Ecto neural progenitor cell (in vitro differentiated cells): ENCODE data around the gene PHOSPHO1.
A peak's percentile ranks its signal among the peaks of the same experiment; 100 is the strongest.

Experiments used
- DNase-seq: peaks from one replicate; pipeline ENCODE4 v3.0.0-alpha.2; 2018; ENCODE audit warnings: low spot score

The PHOSPHO1 gene

DNA sequence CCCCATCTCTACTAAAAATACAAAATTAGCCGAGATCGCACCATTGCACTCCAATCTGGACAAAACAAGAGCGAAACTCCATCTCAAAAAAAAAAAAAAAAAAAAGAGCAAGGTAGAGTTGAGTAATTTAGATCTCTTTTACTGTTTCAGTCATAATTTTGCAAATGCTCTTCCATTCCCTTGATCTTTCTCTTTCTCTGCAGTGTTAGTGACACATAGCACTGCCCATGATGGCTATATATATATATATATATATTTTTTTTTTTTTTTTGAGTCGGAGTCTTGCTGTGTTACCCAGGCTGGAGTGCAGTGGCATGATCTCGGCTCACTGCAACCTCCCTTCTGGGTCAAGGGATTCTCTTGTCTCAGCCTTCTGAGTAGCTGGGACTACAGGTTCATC, 12.2 kb upstream of the PHOSPHO1 start:
- no peak for DNase-seq

DNA sequence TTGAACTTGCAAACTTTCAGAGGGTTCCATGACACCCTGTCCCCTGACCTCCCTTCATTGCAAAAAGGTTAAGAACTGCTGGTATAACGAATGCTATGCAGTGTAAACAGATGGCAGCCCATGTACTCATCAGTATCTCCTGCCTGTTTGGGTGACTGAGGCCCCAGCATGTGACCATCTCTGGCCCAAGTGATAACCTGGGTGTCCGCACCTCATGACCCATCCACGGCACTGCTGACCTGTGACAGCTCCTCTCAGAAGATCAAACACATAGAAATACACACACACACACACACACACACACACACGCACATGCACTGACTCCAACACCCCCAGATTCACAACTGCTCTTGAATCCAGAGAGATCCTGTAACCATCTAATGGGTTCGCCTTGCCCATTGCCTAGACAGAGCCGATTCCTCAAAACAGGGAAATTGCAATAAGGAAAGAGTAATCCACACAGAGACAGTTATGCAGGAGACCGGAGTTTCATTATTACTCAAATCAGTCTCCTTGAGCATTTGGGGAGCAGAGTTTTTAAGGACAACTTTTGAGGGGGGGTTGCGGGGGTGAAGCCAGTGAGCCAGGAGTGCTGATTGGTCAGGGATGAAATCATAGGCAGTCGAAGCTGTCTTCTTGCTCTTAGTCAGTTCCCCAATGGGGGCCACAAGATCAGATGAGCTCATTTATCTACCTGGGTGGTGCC, 11.3 kb upstream of the PHOSPHO1 start:
- no peak for DNase-seq

DNA sequence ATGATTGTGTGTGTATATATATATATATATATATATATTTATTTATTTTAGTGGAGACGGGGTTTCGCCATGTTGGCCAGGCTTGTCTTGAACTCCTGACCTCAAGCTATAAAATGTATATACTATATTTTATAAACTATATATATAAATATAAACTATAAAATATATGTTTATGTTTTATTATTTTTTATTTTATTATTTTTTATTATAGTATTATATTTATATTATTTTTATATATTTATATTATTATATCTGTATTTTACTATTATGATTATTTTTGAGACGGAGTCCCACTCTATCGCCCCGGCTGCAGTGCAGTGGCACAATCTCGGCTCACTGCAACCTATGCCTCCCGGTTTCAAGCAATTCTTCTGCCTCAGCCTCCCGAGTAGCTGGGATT, 10.5 kb upstream of the PHOSPHO1 start:
- DNase-seq: no peak

DNA sequence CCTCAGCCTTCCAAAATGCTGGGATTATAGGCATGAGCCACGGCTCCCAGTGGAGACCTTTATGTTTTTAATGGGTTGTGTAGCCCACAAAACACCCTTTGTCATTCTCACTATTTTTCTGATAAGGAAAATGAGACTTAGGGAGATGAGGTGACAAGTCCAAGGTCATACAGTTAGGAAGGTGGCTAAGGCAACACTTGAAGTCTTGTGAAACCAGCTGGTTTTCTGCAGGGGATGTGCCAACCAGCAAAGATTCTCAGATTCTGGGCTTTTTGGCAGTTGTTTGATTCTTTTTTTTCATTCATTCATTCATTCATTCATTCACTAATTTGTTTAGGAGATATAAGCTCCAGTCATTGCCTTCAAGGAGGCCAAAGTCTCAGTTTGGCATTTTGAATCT, 10.0 kb upstream of the PHOSPHO1 start:
- DNase-seq: no peak

DNA sequence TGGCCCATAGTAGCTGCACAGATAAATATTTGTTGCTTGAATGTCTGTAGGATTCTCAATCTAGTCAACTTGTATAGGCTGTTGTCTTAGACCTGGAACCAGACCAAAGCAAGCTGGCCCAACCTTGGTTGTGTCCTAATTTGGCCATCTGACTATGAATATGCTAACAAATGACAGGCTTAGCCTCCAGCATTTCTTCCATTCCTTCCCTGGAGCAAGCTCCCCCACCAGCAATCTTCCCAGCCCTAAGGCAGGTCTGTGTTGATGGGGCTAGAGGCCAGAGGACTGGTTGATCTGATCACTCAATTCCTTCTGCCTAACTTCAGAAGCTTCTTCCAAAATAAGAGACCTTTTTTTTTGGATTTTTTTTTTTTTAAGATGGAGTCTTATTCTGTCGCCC, 9.4 kb upstream of the PHOSPHO1 start:
- DNase-seq: no peak

DNA sequence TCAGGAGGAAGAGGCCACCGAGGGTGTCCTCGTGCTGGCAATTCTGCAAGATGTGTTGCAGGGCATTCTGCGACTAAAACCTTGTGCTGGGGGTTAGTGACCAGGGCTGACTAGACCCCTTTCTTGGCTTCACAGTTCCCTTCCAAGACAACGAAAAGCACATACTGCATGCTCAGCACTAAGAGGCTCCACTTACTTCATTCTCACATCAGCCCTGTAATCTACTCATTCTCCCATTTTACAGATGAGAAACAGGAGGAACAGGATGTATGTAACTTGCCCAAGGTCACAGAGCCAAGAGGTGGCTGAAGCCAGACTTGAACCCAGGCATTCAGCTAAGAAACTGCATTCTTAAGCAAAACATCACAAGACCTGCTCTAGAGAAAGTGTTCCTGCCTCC, 5.3 kb upstream of the PHOSPHO1 start:
- DNase-seq: no peak

DNA sequence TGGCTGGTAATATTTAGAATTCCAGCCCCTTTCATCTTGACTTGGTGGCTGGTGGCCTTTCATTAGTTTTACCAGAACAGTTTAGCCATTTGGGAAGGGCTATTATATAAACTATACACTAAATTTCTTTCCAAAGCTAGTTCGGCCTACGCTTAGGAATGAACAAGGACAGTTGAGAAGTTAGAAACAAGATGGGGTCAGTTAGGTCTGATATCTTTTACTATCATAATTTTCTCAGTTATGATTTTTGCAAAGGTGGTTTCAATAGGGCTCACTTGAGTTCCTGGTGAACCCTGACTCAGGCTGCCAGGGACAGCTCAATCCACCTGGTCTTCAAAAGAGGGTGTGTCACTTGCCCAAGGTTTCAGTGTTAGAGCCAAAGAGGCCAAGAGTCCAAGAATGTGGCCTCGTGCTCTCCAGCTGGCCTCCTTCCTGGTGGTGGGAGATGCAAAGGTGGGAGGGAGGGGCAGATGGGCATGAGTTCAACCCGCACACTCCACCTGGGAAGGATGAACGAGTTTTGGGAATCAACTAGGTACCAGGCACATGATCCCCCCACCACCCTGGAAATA, 4.0 kb upstream of the PHOSPHO1 start:
- no peak for DNase-seq

DNA sequence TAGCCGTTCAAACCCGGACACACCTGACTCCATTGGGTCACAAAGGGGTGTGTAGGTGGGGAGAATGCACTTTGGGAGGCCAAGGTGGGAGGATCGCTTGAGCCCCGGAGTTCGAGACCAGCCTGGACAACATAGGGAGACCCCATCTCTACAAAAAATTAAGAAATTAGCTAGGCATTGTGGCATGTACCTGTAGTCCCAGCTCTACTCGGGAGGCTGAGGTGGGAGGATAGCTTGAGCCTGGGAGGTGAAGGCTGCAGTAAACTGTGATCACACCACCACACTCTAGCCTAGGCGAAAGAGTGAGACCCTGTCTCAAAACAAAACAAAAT, 942 bp upstream of the PHOSPHO1 start:
- DNase-seq: no peak

DNA sequence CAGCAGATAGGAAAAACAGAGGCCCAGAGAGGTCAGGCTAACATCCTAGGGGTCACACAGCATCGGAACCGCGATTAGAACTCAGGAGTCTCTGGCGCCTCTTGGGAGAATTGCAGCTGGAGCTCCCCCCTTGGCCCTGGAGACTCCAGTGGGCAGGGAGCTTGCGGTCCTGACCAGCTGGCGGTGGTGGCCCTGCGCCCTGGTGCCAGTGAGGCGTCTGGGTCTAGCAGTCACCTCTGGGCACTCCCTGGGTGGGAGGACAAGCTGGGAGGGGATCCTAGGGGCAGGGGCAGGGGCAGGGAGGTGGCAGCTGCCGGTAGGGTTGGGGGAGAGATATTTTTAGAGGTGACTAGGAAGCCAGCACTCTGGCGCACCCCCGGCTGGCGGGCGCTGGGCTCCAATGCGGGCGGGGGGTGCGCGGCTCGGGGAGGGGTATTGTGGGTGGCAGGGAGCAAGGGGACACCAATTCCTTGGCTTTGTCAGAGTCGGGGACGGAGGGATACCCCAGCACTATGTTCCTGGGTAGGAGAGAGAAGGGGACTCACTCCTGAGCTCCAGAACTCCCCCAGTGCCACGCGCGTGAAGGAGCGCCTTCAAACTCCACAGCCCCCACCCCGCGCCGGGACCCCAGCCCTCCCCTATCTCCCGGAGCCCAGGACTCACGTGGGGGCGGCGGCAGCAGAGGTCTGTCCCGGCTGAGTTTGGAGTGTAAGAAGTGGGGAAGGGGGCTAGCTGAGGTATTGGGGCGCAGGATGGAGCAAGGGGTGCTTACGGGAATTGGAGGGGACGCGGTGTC, 584 bp downstream of the PHOSPHO1 start:
- DNase-seq: no peak

DNA sequence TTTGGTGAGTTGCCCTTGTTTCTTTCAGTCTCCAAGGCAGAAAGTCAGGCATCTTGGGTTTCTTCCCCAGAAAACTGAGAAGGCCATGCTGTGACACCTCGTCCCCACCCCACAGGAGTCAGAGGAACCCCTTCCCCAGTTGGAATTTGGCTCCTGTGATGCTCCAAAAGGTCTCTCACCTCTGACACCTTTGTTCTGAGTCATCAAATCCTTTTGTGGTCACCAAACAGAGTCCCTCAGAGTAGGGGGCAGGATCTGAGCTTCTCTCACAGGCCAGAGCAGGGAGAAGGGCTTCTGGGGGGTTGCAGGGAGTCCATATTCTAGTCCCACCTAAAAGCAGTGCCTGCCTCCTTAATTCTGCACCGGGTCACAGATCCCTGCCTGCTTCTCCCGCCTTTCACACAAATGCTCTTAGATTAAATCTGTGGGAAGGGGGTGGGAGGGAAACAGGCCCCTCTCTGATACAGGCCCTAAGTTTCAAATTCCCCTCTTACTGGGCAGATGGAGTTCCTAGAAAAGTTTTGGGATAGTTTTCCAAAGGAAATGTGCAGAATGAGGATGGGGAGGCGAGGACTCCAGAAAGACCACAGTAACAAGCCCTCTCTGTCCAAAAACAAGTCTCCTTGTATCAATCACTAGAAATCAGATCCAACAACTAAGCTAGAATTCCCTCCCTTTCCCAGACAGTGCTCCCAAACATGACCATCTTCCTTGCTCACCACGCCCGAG, 1.3 kb downstream of the PHOSPHO1 start:
- DNase-seq: no peak

DNA sequence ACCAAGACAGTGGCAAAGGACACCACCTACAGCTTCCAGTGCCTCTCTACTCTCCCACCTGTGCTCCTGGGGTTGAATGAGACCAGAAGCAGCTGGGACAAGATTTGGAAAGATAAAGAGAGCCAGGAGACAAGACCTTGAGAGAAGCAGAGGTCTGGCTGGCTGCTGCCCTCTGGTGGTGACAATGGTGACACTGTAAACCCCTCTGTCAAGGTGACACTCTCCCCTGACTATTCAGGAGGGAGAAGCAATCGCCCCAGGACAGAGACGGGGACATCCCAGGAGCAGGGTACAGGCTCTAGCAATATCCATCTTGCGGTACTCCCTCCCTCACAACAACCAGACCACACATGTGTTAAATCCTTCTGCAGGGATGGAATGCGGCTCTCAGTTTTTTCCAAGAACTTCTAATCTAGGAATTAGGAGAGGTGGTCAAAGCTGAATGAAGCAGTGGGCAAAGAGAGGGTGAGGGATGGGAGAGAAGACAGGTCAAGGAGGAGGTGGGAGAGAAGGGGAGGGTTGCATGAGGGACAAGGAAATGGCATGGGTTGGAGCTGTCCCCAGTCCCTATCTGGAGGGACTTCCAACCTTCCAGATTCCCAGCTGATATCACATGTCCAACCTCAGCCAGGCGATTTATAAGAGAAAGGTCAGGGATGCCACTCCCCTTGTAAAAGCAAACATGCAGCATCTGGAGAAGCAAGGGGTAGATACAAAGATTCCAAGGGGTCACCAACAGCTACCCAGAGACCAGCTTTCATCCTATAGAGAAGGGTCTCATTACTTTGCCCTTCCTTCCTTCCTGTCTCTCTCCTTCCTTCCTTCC, 2.9 kb downstream of the PHOSPHO1 start:
- DNase-seq: peak; percentile 84

DNA sequence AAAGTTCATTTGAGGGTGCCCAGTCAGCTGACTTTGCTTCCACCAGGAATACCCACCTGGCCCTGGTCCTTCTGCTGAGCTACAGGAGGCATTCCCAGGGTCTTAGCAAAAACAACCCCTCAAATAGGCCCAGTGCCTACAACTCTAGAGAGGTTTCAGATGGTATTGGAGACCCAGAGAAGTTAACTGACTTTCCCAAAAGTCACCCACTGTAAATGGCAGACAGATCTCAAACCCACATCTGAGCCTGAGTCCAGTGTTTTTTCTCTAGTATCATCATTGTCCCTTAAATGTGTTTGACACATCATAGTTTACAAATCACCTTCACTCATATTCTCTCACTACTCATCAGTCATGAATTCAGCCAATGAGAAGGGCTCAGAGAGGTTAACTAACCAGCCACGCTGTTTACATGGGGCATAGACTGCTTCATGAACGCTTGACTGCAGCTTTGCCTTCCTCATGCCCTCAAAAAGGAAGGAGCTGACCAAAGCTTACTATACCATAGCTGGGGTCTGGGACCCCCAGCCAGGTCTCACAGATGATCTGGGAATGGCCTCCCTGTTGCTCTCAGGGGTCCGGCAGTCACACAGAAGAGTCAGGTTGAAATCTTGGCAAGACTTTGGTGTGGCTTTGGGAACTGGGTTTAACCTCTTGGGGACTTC, 3.7 kb downstream of the PHOSPHO1 start:
- DNase-seq: no peak

DNA sequence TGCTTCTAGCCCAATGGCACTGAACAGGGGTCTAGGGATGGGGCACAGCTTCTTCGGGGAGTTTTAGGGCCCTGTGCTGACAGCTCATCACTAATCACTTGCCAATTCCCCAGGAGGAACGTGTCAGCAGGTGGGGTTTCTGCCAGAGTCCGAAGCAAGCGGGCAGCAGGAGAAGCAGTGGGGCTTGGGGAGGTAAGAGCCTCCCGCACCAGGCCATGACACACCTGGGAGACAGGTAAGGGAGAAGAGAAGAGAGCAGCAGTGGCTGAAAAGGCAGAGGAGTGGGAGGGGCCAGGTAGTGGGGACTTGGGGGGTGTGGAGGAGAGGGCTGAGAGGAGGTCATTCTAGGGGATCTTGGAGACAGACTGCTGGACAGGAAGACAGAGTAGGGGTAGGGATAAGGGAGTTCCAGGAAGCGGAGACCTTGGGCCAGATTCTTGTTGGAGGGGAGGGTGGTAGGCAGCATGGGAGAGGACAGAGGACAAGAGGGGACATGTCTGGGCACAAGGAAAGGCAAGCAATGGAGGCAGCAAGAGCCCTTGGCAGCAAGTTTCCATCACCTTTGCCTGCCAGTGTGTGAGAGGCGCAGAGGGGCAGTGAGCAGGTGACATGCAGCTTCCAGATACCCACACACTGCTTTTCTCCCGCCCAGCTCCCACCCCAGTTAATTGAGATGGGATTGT, 4.9 kb downstream of the PHOSPHO1 start:
- no peak for DNase-seq

DNA sequence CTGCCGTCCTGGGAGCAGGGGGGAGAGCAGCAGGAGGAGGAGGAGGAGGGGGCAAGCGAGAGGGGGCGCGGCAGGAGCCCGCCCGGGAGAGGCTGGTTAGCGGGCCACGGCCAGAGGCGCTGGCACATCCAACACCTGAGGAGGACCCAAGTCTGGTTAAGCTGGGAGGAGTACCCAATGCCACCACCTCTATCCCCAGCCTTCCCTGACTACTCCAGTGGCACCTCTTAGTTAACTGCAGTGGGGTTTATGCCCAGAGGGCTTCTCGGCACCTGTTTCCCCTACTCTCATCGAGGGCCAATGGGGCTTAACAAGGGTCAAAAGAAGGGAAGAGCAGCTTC, 5.6 kb downstream of the PHOSPHO1 start:
- no peak for DNase-seq

DNA sequence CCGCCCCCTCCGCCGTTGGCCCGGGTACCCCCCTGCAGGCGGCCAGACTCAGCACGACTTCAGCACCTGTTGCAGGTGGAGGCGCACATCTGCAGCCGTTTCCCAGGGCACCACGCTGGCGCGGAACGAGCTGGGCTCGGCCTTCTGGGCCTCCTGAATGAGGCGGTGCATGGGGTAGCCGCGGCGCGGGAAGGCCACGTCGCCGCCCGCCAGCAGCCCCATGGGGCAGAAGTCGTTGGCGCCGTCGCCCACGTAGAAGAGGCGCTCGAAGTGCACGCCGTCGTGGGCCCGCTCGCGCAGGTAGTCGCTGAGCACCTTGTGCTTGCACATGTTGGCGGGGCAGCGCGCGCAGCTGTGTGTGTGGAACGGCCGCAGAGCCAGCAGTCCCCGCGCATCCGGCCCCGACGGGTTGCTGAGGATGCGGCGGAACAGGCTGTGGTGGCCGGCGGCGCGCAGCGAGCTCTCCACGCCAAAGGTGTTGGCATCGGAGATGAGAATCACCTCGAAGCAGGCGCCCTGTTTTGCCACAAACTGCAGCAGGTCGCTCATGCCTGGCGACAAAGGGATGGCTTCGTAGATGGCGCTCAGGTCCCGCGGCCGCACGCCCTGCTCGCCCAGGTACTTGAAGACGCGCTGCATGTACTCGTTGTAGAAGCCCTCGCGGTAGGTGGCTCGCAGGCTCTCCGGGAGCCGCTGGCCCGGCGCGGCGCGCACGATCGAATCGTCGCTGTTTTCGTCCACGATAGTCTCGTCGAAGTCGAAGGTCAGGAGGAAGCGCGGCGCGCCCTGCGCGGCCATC, 6.2 kb downstream of the PHOSPHO1 start:
- peak; percentile 76 for DNase-seq

DNA sequence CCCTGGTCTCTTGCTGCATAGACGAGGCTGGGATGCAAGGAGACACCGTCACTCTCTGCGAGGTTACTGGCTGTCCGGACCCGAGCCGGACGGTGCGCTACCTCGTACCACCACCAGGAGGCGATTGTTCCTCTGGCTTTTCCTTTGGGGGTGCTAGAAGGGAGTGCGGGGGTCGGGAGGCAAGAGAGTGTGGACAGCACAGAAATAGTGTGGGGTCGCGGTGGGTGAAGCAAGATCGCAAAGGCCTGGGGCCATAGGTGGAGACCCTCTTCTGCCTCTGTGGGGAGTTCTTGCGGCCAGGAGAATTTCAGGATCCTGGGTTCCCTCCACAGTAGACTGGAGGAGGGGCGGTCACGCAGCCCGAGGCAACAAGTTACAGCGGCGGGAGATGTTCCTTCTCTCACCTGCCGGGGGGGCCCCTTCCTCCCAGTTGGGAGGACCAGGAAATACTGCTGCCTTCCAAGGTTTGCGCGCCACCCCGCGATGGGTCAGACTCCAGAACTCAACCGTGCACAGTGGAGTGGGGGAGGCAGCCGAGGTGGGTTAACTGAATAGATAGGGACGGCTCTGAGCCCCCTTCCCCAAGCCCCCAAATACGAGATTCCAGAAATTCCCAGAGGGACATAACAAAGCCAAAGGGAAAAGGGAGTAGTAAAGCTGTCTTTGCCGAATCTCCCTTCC, 6.9 kb downstream of the PHOSPHO1 start:
- peak; percentile 93 for DNase-seq

DNA sequence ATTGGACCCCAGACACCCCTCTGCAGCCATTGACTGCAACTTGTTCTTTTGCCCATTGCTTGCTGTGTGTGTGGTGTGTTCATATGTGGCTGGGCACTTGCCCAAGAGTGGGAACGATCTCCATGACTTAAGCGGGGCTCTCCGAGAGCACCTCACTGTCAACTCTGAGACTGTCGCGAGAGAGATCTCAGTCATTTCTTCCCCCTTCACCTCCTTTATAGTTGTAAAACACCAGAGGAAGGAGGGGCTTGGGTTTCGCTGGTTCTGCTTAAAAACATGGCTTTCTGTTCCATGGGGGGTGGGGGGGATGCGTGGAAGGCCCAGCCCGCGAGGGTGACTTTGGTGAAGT, 7.4 kb downstream of the PHOSPHO1 start:
- DNase-seq: no peak

DNA sequence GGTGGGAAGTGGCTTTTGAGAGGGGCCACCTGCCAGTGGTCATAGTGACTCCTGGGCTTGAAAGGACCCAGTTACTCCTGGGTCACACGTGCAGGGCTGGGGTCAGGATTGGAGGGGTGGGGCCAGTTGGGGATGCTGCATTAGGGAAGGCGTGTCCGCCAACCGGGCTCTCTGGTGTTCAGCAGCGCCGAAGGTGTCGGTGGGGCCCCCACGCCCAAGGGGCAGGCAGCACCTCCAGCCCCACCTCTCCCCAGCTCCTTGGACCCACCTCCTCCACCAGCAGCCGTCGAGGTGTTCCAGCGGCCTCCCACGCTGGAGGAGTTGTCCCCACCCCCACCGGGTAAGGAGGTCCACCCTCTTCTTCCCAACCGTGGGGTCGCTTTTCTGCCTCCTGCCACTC, 10.6 kb downstream of the PHOSPHO1 start:
- no peak for DNase-seq
